Suprapubic skin (tissue), 4 donors: Measurements from ENCODE around the gene ZNF724.

Source experiments
- POLR2A ChIP-seq, 2 donors: fragments of 450-650 bp; IDR thresholded peaks; one replicate each; pipeline ENCODE4 v1.6.1; 2017; ENCODE audit warnings: antibody characterized with exemption in 2 of 2, mild to moderate bottlenecking in 2 of 2, moderate library complexity in 2 of 2
- POLR2AphosphoS5 ChIP-seq, 3 donors: sonication (generic); formaldehyde crosslinking; IDR thresholded peaks; one replicate each; pipeline ENCODE4 v1.6.1; 2017; ENCODE audit warnings: antibody characterized with exemption in 3 of 3
- TF ChIP-seq, protein P1 (sequence below), 2 donors: fragments of 200-600 bp in 1 of 2; fragments of 450-650 bp in 1 of 2; sonication (generic) in 1 of 2; IDR thresholded peaks; one replicate each; pipeline ENCODE4 v1.5.1; 2016 to 2019; ENCODE audit warnings: antibody characterized with exemption in 2 of 2, mild to moderate bottlenecking in 1 of 2, moderate library complexity in 1 of 2

DNA sequence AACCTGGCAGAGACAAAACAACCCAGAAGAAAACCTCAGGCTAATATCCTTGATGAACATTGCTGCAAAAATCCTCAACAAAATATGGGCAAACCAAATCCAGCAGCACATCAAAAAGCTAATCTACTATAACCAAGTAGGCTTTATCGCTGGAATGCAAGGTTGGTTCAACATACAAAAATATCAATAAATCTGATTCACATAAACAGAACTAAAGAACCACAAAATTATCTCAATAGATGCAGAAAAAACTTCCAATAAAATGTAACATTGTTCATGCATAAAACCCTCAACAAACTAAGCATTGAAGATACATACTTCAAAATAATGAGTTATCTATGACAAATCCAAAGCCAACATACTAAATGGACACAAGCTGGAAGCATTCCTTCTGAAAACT lies 8.8 kb downstream of the ZNF724 start:
- TF ChIP-seq, protein P1, sequence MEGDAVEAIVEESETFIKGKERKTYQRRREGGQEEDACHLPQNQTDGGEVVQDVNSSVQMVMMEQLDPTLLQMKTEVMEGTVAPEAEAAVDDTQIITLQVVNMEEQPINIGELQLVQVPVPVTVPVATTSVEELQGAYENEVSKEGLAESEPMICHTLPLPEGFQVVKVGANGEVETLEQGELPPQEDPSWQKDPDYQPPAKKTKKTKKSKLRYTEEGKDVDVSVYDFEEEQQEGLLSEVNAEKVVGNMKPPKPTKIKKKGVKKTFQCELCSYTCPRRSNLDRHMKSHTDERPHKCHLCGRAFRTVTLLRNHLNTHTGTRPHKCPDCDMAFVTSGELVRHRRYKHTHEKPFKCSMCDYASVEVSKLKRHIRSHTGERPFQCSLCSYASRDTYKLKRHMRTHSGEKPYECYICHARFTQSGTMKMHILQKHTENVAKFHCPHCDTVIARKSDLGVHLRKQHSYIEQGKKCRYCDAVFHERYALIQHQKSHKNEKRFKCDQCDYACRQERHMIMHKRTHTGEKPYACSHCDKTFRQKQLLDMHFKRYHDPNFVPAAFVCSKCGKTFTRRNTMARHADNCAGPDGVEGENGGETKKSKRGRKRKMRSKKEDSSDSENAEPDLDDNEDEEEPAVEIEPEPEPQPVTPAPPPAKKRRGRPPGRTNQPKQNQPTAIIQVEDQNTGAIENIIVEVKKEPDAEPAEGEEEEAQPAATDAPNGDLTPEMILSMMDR (IDR thresholded peaks at IDR 0.05): no peak
- TF ChIP-seq POLR2A (IDR thresholded peaks at IDR 0.05): no peak
- no peak for TF ChIP-seq POLR2AphosphoS5 (IDR thresholded peaks at IDR 0.05)
